OCI-LY7 (cell line): ENCODE data around the gene DAPK1.

Experiments used
- EZH2phosphoT487 ChIP-seq: fragments of 200-600 bp; sonication (generic); IDR thresholded peaks from 2 replicates; pipeline ENCODE4 v1.6.1; 2018; ENCODE audit warnings: low read depth, borderline replicate concordance, mild to moderate bottlenecking, mixed run types, antibody characterized with exemption, low read length, moderate library complexity, mixed read lengths
- TF ChIP-seq, protein P1 (sequence below): fragments of 200-600 bp; sonication (generic); conservative IDR thresholded peaks from 2 replicates; pipeline ENCODE4 v1.5.1; 2014; ENCODE audit warnings: mild to moderate bottlenecking, antibody characterized with exemption, low read length, moderate library complexity, mixed read lengths

DNA sequence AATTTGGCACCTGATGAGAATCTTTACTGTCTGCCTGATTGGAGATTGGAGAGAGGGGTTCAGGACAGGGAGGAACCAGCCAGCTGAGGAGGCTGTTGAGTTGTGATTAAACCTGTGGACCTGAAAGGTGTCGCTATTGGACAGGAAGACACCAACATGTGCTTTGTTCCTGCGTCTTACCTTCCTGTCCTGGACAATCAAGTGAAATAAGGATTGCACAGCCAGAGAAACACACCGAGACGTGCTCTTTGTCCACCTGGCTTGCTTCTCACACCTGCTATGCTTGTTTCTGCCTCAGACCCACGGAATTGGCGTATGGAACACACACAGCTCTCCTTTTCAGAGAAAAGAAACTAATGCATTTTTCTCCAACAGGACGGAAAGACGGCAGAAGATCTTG, 170.6 kb downstream of the DAPK1 start:
- TF ChIP-seq, protein P1, sequence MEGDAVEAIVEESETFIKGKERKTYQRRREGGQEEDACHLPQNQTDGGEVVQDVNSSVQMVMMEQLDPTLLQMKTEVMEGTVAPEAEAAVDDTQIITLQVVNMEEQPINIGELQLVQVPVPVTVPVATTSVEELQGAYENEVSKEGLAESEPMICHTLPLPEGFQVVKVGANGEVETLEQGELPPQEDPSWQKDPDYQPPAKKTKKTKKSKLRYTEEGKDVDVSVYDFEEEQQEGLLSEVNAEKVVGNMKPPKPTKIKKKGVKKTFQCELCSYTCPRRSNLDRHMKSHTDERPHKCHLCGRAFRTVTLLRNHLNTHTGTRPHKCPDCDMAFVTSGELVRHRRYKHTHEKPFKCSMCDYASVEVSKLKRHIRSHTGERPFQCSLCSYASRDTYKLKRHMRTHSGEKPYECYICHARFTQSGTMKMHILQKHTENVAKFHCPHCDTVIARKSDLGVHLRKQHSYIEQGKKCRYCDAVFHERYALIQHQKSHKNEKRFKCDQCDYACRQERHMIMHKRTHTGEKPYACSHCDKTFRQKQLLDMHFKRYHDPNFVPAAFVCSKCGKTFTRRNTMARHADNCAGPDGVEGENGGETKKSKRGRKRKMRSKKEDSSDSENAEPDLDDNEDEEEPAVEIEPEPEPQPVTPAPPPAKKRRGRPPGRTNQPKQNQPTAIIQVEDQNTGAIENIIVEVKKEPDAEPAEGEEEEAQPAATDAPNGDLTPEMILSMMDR, result no peak
- no peak for TF ChIP-seq EZH2phosphoT487
